Fibroblast of the aortic adventitia (primary cell): ENCODE data around the gene CEP85L. TPM values are rescaled to one million over a fixed set of nuclear protein-coding genes. Genes with fewer than 3 reads are reported as not detected.
A peak's percentile ranks its signal among the peaks of the same experiment; 100 is the strongest.

Experiments used
- DNase-seq: peaks from one replicate; pipeline ENCODE4 v3.0.0-alpha.2; 2010; ENCODE audit warnings: low read depth
- H3K4me3 ChIP-seq: 2 replicates; pipeline ENCODE4 v1.5.1; 2011; ENCODE audit warnings: low read depth, mild to moderate bottlenecking, control low read depth, low read length, moderate library complexity
- CTCF ChIP-seq: IDR thresholded peaks from 2 replicates; pipeline ENCODE4 v1.5.1; 2011; ENCODE audit warnings: mild to moderate bottlenecking, low read length, control low read depth, inconsistent platforms; ENCODE audit not compliant: insufficient read depth
- total RNA-seq: library from RNA; depleted of rRNA; stranded (reverse); fragments of >200 nt; gene quantifications from 2 replicates; pipeline ENCODE4 v1.2.3, GENCODE V29; 2012; ENCODE audit warnings: low replicate concordance

Gene CEP85L
- total RNA-seq, 1 donor: 17.1 TPM

DNA sequence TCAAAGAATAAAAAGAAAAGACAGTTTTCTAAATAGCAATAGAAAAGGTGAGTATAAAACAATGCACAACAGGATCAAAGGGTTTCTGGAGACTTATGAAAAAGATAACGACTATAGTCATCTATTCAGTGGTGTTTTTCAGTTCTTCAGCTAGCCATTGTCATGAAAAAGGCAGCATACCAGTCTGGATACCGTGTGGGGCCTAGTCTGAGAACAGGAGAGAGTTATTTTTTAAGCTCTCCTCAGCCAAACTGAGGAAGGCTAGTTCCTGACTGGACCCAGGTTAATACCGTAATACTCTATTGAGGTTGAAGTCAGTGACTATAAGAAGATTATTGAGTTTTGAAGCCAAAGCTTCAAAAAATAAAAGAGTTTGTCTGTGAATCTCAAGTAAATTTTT, 53.8 kb downstream of the CEP85L start:
- H3K4me3 ChIP-seq: no peak overlapping the region
- TF ChIP-seq CTCF: no peak
- no peak for DNase-seq

DNA sequence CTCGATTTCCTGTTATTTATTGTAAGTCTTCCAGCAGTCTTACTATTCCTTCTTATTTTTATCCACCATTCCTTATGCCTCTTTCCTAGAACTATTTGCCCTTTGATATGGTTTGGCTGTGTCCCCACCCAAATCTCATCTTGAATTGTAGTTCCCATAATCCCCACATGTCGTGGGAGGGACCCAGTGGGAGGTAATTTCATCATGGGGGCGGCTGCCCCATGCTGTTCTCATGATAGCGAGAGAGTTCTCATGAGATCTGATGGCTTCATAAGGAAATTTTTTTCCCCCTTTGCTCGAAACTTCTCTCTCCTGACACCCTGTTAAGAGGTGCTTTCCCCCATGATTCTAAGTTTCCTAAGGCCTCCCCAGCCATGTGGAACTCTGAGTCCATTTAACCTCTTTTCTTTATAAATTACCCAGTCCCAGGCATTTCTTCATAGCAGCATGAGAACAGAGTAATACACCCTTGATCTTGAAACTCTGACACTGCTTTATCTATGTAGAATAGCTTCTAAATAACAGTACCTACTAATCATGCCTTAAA, 54.5 kb downstream of the CEP85L start:
- H3K4me3 ChIP-seq: no peak overlapping the region
- no peak for TF ChIP-seq CTCF
- DNase-seq: no peak

GRCh38 chr6:118594877-118595276, 56.5 kb downstream of the CEP85L start:
- DNase-seq: no peak
- H3K4me3 ChIP-seq: no peak overlapping the region
- TF ChIP-seq CTCF: no peak

DNA sequence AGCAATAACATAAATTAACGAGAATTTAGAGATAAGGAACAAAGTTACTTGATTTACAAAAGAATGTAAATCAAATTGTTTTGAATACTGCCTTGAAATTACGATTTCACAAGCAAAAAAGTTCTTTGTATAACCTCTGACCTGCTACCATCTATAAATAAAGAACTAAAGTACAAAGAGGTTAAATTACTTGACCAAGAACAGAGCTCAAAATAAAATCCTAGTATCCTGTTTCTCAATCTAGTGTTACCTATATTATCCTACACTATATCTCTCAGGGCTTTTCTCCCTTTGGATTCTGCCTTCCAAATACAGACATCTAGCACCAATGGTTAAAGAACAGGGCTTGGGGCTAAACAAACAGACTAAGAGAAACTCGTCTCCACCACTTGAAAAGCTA, 59.5 kb downstream of the CEP85L start:
- H3K4me3 ChIP-seq: no peak overlapping the region
- no peak for TF ChIP-seq CTCF
- DNase-seq: no peak

- no peak overlapping the region for H3K4me3 ChIP-seq
- no peak for TF ChIP-seq CTCF
- no peak for DNase-seq
Observed at GRCh38 chr6:118589649-118590365, 61.6 kb downstream of the CEP85L start.

DNA sequence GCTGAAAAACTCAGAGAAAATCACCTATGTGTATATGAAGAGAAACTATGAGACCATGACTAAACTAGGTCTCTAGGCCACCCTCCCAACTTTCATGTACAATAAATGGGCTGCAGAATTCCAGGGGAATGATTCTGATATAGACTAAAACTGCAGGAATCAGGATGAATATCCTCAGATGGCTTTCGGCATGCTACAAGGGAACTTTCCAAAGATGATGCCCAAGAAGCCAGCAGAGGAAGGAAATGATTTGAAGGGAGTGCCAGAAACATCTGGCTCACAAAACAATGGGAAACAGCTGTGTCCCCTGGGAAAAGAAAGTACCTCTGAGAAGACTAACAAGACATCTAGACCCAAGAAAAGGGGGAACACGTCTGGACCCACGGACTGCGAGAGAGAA, 62.2 kb downstream of the CEP85L start:
- peak; percentile 23 for DNase-seq
- TF ChIP-seq CTCF: no peak
- no peak overlapping the region for H3K4me3 ChIP-seq

DNA sequence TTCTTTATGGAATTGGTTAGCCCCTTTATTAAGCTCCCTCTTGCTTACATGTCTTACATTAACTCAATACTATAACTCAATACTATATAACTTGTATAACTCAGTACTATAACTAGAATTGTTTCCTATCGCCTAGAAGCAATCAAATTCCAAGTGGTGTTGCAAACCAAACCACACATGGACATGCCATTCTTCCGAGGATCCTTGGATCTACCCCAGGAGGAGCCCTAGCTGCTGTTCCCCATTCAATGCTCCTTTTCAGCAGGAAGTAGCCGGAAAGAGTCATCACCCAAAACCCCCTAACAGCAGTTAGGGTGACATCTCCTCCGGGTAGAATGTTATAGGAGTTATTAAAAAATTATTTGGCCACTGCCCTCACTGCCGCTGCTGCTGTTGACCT, 62.8 kb downstream of the CEP85L start:
- H3K4me3 ChIP-seq: no peak overlapping the region
- DNase-seq: no peak
- no peak for TF ChIP-seq CTCF
